Vagina (tissue), 2 donors: ENCODE measurements around the gene OBSL1.

Experiments used
- CTCF ChIP-seq, 3 experiments: fragments of 450-650 bp in 2 of 3; fragments of 200-600 bp in 1 of 3; sonication (generic) in 1 of 3; IDR thresholded peaks; one replicate each; pipeline ENCODE4 v1.5.1; 2017 to 2019; ENCODE audit warnings: antibody characterized with exemption in 3 of 3, mild to moderate bottlenecking in 2 of 3, moderate library complexity in 2 of 3
- POLR2AphosphoS5 ChIP-seq, 2 donors: sonication (generic); formaldehyde crosslinking; IDR thresholded peaks; one replicate each; pipeline ENCODE4 v1.9.0; 2017; ENCODE audit warnings: antibody characterized with exemption in 2 of 2, mild to moderate bottlenecking in 2 of 2, low read depth in 1 of 2; ENCODE audit not compliant: insufficient read depth in 1 of 2

- no peak for TF ChIP-seq CTCF (IDR thresholded peaks at IDR 0.05)
- TF ChIP-seq POLR2AphosphoS5 (IDR thresholded peaks at IDR 0.05; ENCODE audit: insufficient read depth in 1 of 2, low read depth in 1 of 2): no peak
Observed at GRCh38 chr2:219536425-219536824, 34.9 kb downstream of the OBSL1 start.
